Ecto neural progenitor cell (in vitro differentiated cells): Measurements from ENCODE around the gene PCNX1.
"Not testable (repeated sequence)": the region's sequence is repeated elsewhere in the genome, so short reads cannot be mapped to it uniquely, and the experiment has no call there.

ENCODE experiments used
- DNase-seq: peaks from one replicate; pipeline ENCODE4 v3.0.0-alpha.2; 2018; ENCODE audit warnings: low spot score

The PCNX1 gene

GRCh38 chr14:70916300-70916699, 9.0 kb downstream of the PCNX1 start:
- DNase-seq: no peak

DNA sequence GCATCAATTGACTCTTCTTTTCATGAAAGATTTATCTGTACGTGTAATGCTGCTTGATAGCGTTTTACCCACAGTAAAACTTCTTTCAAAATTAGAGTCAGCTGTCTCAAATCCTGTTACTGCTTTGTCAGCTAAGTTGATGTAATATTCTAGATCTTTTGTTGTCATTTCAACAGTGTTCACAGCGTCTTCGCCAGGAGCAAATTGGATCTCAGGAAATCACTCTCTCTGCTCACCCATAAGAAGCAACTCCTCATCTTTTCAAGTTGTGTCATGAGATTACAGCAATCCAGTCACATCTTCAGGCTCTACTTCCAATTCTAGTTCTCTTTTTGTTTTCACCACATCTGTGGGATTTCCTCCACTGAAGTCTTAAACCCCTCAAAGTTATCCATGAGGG, 9.5 kb downstream of the PCNX1 start:
- no peak for DNase-seq

DNA sequence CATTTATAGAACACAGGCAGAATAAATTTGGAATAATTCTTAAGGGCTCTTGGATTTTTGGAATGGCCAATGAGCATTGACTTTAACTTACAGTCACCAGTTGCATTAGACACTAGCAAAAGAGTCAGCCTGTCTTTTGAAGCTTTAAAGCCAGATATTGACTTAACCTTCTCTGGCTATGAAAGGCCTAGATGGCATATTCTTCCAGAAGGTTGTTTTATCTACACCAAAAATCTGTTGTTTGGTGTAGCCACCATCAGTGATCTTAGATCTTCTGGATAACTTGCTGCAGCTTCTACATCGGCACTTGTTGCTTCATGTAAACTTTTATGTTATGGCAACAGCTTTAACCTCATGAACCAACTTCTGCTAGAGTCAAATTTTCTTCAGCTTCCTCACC, 10.4 kb downstream of the PCNX1 start:
- DNase-seq: no peak

GRCh38 chr14:70919774-70920173, 12.5 kb downstream of the PCNX1 start:
- DNase-seq: no peak

DNA sequence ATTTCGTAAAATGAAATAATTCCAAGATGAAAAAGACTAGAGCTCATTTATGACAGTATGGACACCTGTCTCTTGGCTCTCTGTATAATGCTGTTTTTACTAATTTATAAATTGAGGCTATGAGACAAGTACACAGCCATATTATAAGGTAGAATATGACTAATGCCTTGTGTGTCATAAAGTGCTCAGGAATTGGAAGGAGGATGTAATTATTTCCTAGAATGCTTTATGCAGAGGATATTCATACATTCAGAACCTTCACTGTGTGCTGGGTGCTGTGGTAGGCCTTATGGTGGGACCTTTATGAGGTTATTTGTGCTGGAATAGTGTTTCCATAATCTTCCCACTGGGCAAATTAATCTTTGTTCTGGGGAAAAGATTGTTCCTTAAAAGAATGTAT, 13.3 kb downstream of the PCNX1 start:
- DNase-seq: no peak

DNA sequence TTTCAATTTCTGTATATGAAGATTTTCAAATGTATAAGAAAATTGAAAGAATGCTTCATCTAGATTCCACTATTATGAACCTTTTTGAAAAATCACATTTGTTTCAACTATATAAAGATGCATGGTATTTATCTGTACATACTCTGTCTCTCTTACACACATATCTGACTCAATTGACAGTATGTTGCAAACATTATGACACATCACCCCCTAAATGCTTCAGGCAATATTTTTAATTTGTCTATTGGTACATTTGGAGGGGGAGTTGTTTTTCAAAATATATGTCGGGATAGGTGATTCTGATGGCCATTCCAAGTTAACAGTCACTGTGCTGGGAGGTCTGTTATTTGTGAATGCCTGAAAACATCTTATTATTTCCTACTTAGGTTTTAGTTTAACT, 14.4 kb downstream of the PCNX1 start:
- no peak for DNase-seq

GRCh38 chr14:70924521-70924920, 17.3 kb downstream of the PCNX1 start:
- DNase-seq: no peak

GRCh38 chr14:70926235-70926830, 19.1 kb downstream of the PCNX1 start:
- no peak for DNase-seq

DNA sequence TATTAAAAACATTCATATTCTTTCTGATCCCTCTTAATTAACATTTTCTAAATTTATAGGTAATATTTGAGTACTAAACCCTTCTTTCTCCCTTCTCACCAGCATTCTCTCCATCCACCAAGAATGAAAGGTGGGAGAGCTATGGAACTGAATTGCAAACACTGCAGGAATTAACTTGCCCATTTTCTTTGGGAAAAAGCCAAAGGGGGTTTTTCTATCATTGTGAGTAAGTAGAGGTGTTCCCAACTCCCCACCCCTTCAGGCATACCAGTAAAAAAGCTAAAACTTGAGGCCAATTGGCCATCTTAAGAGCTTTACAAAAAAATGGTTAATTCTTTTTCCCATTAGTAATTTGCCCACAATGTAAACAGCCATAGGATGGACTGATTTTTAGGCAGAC, 23.7 kb downstream of the PCNX1 start:
- no peak for DNase-seq

DNA sequence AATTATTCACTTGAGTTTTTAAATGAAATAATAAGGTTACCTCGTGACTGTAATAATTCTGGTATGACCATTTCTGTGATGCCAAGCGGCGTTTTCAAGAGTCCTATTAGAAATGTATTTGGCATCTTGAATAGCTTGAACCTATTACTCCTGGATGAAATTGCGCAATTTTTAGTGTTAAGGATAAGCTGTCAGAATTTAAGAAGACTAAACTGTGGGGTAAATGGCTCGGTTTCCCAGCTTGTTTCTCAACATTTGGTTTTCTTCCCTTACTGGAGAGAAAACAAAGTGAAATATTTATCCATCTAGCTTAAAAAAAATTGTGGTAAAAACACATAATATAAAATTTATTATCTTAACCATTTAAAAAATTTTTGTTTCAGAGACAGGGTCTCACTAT, 26.8 kb downstream of the PCNX1 start:
- DNase-seq: no peak

DNA sequence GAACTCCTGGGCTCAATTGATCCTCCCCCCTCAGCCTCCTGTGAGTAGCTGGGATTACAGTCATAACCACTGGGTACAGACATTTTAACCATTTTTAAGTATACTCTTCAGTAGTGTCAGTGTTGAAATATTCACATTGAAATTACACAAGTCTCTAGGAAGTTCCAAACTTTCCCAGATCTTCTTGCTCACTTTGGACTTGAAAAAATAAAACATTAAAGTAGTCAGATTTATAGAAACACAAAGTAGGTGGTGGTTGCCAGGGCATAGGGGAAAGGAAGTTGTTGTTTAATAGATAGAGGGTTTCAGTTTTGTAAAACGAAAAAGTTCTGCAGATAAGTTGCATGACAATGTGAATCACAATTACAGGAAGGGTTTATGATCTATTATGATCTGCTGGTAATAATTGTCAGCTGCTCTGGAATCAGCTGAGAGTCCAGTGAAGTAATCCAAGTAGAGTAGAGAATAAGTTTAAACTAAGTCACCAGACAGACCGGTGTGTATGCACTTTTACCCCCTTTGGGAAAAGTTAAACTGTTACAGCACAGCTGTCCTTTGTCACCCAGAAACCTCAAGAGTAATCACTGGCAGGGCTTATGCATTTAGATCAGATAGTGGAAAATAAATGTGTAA, 27.4 kb downstream of the PCNX1 start:
- no peak for DNase-seq

GRCh38 chr14:70935135-70935534, 27.9 kb downstream of the PCNX1 start:
- no peak for DNase-seq

- DNase-seq: not testable (repeated sequence)
Observed at GRCh38 chr14:70939693-70940092, 32.4 kb downstream of the PCNX1 start.

GRCh38 chr14:70941637-70942341, 34.5 kb downstream of the PCNX1 start:
- DNase-seq: not testable (repeated sequence)

DNA sequence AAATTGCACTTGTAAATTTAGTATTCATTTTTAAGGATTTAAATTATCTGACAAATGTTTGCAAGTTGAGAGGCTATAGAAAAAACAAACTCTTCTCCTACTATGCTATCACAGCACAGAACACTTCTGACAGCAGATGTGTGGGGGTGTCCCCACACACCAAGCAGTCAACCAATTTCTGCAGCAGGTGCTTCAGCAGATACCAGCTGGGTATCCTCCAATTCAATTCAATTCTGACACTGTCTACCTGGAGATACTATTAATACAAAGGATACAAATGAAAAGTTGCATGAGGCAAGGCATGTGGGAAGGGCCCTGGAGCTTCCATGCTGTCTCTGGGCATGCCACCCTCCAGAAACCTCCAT, 35.1 kb downstream of the PCNX1 start:
- no peak for DNase-seq

GRCh38 chr14:70942721-70943120, 35.5 kb downstream of the PCNX1 start:
- not testable (repeated sequence) for DNase-seq

- DNase-seq: no peak
Observed at GRCh38 chr14:70943838-70944237, 36.6 kb downstream of the PCNX1 start.

DNA sequence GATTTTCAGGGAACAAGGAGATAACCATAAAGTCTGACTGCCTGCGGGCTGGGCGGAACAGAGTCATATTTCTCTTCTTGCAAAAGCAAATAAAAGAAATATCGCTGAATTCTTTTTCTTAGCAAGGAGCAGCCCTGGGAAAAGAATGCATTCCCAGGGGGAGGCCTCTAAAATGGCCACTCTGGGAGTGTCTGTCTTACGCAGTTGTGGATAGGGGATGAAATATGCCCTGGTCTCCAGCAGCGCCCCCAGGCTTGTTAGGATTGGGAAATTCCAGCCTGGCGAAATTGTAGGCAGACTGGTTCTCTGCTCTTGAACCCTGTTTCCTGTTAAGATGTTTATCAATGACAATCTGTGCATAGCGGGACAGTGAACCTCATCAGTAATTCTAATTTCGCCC, 40.5 kb downstream of the PCNX1 start:
- DNase-seq: no peak

GRCh38 chr14:70952485-70952884, 45.2 kb downstream of the PCNX1 start:
- no peak for DNase-seq

GRCh38 chr14:70954068-70954467, 46.8 kb downstream of the PCNX1 start:
- DNase-seq: no peak

DNA sequence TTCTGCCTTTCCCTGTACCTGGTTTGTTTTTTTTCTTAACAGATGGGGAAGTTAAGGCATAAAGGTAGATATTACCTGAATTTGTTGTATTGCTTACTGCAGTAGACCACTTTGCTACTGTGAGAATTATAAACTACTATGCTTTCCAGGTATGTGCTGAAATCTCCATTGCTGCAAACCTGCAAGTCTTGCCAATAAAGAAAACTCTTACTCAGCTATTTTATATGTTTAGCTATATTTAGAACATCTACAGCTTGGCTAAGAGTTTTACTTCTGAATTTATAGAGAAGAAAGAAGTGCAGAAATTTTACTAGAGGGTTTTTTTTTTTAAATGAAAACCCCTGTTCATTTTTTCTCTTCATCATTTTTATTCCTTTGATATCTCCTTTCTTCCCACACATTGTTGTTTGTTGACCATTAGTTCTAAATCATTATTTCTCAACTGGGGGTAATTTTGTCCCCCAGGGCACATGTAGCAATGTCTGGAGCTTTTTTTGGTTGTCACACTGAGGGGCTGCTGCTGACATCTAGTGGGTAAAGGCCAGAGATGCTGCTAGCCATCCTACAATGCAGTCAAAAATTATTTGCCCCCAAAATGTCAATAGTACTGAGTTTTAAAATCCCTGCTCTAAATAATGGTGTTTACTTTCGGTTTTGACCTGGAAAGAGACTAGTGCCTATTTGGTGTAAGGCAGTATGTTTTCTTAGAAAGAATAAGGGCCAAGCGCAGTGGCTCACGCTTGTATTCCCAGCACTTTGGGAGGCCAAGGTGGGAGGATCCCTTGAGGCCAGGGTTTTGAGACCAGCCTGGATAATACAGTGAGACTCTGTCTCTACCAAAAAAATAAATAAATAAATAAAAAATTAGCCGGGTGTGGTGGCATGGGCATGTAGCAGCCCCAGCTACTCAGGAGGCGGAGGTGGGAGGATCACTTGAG, 48.6 kb downstream of the PCNX1 start:
- no peak for DNase-seq

GRCh38 chr14:70956511-70956910, 49.3 kb downstream of the PCNX1 start:
- no peak for DNase-seq

DNA sequence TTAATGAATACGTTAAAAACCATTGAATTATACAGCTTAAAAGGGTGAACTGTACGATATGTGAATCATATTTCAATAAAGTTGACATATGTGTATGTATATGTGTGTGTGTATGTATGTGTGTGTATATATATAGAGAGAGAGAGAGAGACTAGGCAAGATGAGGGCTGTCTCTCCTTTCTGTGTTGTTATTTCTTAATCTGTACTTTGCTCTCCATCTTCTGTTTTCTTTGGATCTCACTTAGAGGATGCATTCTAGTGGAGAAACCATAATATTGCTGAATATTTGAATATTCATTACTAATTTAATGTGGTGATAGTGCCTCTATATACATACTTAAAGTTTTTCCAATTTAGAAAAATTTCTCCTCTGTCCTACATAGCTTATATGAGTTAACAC, 50.5 kb downstream of the PCNX1 start:
- no peak for DNase-seq
